Mesothelial cell of epicardium (in vitro differentiated cells): ENCODE results near the gene NPR2. TPM values are rescaled to one million over a fixed set of nuclear protein-coding genes. Genes with fewer than 3 reads are reported as not detected.

ENCODE experiments used
- DNase-seq, 2 experiments: peaks; one replicate each; pipeline ENCODE4 v3.0.0; 2021; ENCODE audit warnings: low spot score in 2 of 2; ENCODE audit not compliant: unreplicated experiment in 2 of 2
- H3K27ac Mint-ChIP-seq: 2 replicates; pipeline ENCODE4 v1.8.0; 2021; ENCODE audit warnings: mixed read lengths
- H3K27me3 Mint-ChIP-seq: 2 replicates; pipeline ENCODE4 v1.8.0; 2021; ENCODE audit warnings: low read depth, mixed read lengths
- H3K36me3 Mint-ChIP-seq: 2 replicates; pipeline ENCODE4 v1.8.0; 2021; ENCODE audit warnings: mixed read lengths
- H3K4me1 Mint-ChIP-seq: 2 replicates; pipeline ENCODE4 v1.8.0; 2021; ENCODE audit warnings: mixed read lengths
- H3K4me3 Mint-ChIP-seq: 2 replicates; pipeline ENCODE4 v1.8.0; 2021; ENCODE audit warnings: mild to moderate bottlenecking, moderate library complexity, mixed read lengths
- H3K9me3 Mint-ChIP-seq: 2 replicates; pipeline ENCODE4 v1.8.0; 2021; ENCODE audit warnings: mixed read lengths
- total RNA-seq: library from RNA; stranded (reverse); gene quantifications from 3 replicates; pipeline ENCODE4 v1.2.1, GENCODE V29; 2021
- TF ChIP-seq, protein P1 (sequence below): fragments of 200-600 bp; sonication (generic); IDR thresholded peaks from one replicate; pipeline ENCODE4 v1.5.0; 2021; ENCODE audit warnings: antibody characterized with exemption; ENCODE audit not compliant: unreplicated experiment

Gene NPR2
- total RNA-seq, 1 donor from 2014 or later = 30.6 TPM

- TF ChIP-seq, protein P1, sequence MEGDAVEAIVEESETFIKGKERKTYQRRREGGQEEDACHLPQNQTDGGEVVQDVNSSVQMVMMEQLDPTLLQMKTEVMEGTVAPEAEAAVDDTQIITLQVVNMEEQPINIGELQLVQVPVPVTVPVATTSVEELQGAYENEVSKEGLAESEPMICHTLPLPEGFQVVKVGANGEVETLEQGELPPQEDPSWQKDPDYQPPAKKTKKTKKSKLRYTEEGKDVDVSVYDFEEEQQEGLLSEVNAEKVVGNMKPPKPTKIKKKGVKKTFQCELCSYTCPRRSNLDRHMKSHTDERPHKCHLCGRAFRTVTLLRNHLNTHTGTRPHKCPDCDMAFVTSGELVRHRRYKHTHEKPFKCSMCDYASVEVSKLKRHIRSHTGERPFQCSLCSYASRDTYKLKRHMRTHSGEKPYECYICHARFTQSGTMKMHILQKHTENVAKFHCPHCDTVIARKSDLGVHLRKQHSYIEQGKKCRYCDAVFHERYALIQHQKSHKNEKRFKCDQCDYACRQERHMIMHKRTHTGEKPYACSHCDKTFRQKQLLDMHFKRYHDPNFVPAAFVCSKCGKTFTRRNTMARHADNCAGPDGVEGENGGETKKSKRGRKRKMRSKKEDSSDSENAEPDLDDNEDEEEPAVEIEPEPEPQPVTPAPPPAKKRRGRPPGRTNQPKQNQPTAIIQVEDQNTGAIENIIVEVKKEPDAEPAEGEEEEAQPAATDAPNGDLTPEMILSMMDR = no peak
- DNase-seq = no peak
- H3K36me3 Mint-ChIP-seq = peaks cover 8% of the 10 kb centered on the region
- peak overlapping the region; percentile 29 for H3K27ac Mint-ChIP-seq
- no peaks in the 10 kb centered on the region for H3K9me3 Mint-ChIP-seq
- peaks cover 27% of the 10 kb centered on the region for H3K4me1 Mint-ChIP-seq
- no peaks in the 10 kb centered on the region for H3K27me3 Mint-ChIP-seq
- H3K4me3 Mint-ChIP-seq = peak overlapping the region; percentile 93
Observed at GRCh38 chr9:35757892-35758275, 33.5 kb upstream of the NPR2 start.

- H3K27ac Mint-ChIP-seq = peak overlapping the region; percentile 62
- no peak for DNase-seq
Observed at GRCh38 chr9:35758475-35759050, 32.8 kb upstream of the NPR2 start.

GRCh38 chr9:35759795-35760194 lies 31.6 kb upstream of the NPR2 start:
- Mint-ChIP-seq H3K36me3 (peaks cover 5% of the 10 kb centered on the region), H3K4me3 (no peak overlapping the region), H3K4me1 (peaks cover 27% of the 10 kb centered on the region), H3K9me3 (no peaks in the 10 kb centered on the region), H3K27ac (no peak overlapping the region), H3K27me3 (no peaks in the 10 kb centered on the region)
- TF ChIP-seq, protein P1 = no peak
- no peak for DNase-seq

More at GRCh38 chr9:35758475-35759050, 32.8 kb upstream of the NPR2 start:
- H3K9me3 Mint-ChIP-seq = no peaks in the 10 kb centered on the region
- peak overlapping the region; percentile 54 for H3K4me3 Mint-ChIP-seq
- TF ChIP-seq, protein P1 = no peak
- no peaks in the 10 kb centered on the region for H3K27me3 Mint-ChIP-seq
- peaks cover 27% of the 10 kb centered on the region for H3K4me1 Mint-ChIP-seq
- peaks cover 8% of the 10 kb centered on the region for H3K36me3 Mint-ChIP-seq

DNA sequence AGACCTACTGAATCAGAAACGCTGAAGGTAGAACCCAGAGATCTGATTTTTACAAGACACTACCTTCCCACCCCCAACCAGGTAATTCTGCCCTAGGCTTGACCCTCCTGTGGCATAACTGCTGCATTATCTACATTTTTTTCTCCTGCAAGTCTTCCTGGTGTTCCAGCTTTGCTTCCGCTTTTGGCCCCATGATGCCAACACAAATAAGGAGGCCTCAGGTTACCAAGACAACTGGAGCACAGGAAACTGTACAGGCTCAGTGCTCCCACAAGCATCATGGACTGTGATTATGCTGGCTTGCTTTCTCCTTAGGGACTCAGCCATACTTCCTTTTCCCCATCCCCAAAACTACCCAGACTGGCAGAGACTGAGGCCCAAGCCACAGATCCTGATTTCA lies 30.7 kb upstream of the NPR2 start:
- no peak overlapping the region for H3K4me3 Mint-ChIP-seq
- peak overlapping the region; percentile 0 for H3K27ac Mint-ChIP-seq
- H3K9me3 Mint-ChIP-seq = no peaks in the 10 kb centered on the region
- peaks cover 5% of the 10 kb centered on the region for H3K36me3 Mint-ChIP-seq
- no peaks in the 10 kb centered on the region for H3K27me3 Mint-ChIP-seq
- DNase-seq = no peak
- H3K4me1 Mint-ChIP-seq = peaks cover 27% of the 10 kb centered on the region
- TF ChIP-seq, protein P1 = no peak

DNA sequence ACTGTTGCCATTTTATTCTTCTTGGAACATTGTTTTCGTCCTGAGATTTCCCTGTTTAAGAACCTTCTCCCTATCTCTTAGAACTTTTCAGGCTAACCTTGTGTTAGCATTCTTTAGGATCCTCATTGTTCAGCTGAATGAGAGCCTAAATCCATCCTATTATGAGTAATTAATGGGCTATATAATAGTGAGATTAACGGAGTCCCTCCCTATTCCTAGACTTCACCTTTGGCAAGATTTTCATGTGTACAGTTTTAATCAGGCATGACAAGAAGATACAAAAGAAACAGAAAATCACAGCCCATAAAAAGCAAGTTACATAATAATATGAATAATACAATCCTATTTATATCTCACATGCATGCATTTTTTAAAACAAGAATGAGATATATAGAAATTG lies 28.2 kb upstream of the NPR2 start:
- Mint-ChIP-seq H3K36me3 (no peaks in the 10 kb centered on the region), H3K4me3 (no peak overlapping the region), H3K27me3 (no peaks in the 10 kb centered on the region), H3K9me3 (no peaks in the 10 kb centered on the region), H3K4me1 (peaks cover 15% of the 10 kb centered on the region), H3K27ac (no peak overlapping the region)
- TF ChIP-seq, protein P1 = no peak
- DNase-seq = no peak

DNA sequence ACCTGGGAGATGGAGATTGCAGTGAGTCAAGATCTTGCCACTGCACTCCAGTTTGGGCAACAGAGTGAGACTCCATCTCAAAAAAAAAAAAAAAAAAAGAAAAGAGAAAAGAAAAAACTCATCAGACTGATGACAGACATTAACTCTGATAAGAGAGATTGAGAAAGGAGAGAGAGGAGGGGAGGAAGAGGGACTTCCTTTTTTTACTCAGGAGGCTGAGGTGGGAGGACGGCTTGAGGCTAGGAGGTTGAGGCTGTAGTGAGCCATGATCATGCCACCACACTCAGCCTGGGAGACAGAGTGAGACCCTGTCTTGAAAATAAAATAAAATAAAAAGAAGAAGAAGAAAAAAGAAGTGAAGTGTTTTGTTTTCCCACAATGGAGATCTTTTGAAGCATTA lies 27.6 kb upstream of the NPR2 start:
- no peaks in the 10 kb centered on the region for H3K9me3 Mint-ChIP-seq
- no peaks in the 10 kb centered on the region for H3K27me3 Mint-ChIP-seq
- H3K36me3 Mint-ChIP-seq = no peaks in the 10 kb centered on the region
- no peak for DNase-seq
- H3K4me3 Mint-ChIP-seq = no peak overlapping the region
- TF ChIP-seq, protein P1 = no peak
- H3K27ac Mint-ChIP-seq = no peak overlapping the region
- peaks cover 10% of the 10 kb centered on the region for H3K4me1 Mint-ChIP-seq
